Measurements from ENCODE around the gene EFL1.
A peak's percentile ranks its signal among the peaks of the same experiment; 100 is the strongest.
"Not testable (repeated sequence)": the region's sequence is repeated elsewhere in the genome, so short reads cannot be mapped to it uniquely, and the experiment has no call there.

The EFL1 gene

DNA sequence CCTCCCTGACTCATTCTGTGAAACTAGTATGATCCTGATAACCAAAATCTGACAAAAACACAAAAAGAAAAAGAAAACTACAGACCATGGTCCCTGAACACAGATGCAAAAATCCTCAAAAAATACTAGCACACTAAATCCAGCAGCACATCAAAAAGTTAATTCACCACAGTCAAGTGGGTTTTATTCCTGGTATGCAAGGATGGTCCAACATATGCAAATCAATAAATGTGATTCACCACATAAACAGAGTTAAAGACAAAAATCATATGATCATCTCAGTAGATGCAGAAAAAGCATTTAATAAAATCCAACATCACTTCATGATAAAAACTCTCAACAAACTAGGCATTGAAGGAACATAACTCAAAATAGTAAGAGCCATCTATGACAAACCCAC, 12.9 kb upstream of the EFL1 start:
- DNase-seq: no peak

DNA sequence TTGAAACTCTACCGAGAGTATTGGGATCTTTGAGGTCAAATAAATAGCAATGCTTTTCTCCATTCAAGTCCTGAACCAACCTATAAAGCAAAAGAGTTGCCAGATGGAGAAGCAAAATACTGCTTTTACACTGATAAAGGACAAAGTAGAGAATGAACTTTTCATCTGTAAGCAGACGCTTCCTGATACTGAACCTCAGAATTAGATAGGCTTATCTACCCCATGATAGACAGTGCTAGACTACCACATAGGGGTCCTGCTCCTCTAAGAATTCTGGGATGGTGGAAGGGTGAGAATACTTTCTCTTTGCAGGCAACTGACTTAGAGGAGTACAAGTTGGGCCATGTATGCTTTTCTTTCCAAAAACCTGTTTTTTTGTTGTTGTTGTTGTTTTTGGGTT, 9.6 kb upstream of the EFL1 start:
- DNase-seq: no peak

DNA sequence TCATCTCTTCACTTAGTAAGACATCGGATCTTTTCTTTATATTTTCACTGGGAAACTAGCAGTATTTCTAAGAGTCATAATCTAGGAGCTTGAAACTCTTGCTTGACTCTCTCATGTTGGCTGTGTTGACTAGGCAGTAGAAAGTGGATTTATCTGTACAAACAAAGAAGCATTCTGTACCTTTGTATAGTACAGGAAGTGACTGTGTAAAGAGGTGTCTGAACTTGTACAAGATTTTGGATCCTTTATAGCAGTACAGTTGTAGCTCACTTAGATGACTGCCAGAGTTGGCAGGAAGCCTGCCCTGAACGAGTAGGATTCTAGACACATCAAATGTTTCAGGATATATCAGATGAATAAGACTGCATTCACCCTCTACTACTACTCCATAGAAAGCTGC, 5.9 kb upstream of the EFL1 start:
- DNase-seq: not testable (repeated sequence)

DNA sequence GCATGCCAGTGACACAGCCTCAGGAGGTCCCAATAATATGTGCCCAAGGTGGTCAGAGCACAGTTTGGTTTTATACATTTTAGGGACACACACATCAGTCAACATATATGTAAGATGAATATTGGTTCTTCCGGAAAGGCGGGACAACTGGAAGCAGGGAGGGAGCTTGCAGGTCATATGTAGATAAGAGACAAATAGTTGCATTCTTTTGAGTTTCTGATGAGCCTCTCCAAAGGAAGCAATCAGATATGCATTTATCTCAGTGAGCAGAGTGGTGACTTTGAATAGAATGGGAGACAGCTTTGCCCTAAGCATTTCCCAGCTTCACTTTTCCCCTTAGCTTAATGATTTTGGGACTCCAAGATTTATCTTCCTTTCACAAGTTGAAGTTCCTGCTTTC, 4.6 kb upstream of the EFL1 start:
- not testable (repeated sequence) for DNase-seq

GRCh38 chr15:82263350-82263749, 816 bp upstream of the EFL1 start:
- no peak for DNase-seq

DNA sequence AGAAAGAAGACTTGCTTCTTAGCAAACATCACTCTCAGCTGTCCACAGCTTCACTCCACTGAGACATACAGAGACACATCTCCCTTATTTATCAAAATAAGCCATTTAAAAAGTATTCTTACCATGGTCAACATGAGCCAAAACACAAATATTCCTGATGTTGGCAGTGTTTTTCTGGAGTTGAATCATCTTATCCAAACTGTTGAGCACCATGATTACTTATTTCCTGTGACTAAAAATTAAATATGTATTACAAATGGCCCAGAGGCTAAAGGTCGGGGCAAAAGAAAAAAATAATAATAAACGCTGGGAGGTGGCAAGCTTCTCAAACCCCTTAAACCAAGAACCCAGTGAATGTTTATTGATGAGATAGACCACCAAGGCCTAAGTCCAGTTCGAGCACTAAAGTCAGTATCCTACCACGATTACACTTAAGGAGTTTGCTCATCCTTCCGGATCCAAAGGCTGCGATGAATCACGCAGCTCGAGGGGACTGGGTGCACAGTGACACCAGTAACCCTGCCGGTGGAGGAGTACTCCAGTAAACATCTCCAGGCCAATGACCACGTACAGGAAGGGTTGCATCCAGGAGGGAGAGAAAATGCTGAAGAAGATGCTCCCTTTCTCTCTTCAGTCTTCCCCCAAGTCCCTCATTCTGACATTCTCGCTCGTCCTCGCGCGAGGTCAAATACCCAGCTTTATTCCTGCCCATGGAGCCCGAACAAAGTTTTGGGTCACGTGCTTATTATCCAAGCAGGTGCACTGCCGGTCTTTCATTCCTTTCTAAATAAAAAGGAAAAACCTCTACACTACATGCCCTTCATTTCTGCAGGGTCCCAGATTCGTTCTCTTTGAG, 740 bp downstream of the EFL1 start:
- DNase-seq: peak; percentile 65

DNA sequence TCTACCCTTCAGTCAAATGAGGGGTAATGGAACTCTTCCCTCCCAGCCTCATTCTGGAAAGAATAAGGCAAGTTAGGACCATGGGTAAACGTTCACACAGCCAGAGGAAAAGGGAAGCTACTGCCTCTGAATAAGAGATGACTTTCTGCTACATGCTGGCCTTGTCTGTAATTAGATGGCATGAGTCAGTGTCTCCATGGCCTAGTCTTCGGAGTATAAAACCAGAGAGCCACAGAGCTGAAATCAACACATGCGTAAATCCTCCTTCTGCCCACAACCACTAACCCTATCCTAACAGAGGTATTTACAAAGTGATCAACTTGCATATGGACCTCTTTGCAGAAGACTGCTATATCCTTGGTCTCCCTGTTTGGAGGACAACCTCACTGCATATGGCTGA, 14.3 kb downstream of the EFL1 start:
- DNase-seq: not testable (repeated sequence)

GRCh38 chr15:82245956-82246355, 16.6 kb downstream of the EFL1 start:
- not testable (repeated sequence) for DNase-seq

GRCh38 chr15:82243644-82244043, 18.9 kb downstream of the EFL1 start:
- not testable (repeated sequence) for DNase-seq

DNA sequence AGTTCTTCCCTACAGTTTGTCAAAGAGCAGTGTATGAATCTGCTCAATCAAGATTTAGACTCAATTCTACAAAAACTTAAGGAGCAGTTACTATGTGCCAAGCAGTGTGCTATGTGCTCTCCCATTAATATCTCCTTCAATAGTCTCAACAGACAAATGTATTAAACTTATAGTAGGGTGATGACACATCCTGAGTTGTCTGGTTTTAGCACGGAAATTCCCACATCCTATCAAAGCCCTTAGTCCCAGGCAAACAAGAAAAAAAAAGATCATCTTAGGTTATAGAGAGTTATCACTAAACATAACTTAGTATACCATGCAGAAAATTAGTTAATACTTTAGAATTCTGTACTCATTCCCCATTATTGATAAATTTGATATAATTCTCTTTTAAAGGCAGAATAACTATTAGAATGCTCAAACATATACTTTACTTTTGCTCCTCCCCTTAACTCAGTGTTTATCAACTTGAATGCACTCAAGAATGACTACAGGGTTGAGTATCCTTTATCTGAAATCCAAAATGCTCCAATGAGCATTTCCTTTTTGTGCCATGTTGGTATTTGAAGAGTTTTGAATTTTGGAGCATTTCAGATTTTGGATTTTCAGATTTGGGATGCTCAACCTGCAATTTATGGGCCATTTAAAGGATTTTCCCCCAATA, 20.6 kb downstream of the EFL1 start:
- not testable (repeated sequence) for DNase-seq

DNA sequence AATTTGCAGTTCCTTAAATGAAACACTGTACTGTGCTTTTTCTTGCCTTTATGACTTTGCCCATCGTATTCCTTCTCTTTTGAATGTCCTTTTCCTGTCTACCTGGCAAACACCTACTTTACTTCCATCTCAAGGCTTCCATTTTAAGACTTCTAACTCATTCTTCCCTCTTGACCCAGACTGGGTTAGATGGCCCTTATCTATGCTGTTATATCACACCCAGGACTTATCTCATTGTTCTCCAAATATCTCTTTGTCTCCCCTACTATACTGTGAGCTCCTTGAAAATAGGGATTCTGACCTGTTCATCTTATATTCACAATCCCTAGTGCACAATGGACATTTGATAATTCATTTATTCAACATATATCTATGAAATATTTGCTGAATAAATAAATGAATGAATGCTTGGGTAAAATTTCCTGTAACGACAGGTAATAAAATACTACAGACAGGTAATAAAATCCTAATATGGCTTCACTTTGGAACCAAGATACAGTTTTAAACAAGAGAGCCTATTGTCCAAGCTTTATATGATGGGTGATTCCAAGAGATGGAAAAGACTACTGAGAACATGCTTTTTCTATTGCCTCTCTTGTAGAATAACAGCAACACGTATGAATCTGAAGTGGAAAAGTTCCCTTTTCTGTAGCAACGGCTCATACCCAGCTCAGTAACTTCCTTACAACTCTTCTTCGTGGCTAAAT, 22.7 kb downstream of the EFL1 start:
- no peak for DNase-seq

DNA sequence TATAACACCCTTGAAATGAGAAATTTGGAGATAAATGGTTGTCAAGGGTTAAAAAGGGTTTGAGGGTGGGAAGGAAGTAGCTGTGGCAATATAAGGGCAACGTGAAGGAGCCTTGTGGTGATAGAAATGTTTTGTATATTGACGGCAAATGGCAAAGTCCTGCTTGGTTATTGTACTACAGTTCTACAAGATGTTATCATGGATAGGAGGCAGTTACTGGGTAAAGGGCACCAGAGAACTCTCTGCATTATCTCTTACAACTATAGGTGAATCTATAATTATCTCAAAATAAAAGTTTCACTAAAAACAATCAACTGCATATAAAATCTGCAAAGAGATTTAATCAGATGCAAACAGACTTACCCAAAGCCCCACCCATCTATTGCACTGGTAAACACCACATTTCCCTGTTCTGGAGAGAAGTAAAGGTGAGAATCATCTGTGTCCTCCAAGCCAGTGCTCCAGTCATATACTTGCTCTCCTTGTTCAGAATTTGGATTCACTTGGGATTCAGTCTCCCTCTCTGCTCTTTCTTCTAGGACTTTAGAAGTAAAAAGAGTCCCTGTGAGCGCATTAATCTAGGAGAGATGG, 24.5 kb downstream of the EFL1 start:
- not testable (repeated sequence) for DNase-seq

DNA sequence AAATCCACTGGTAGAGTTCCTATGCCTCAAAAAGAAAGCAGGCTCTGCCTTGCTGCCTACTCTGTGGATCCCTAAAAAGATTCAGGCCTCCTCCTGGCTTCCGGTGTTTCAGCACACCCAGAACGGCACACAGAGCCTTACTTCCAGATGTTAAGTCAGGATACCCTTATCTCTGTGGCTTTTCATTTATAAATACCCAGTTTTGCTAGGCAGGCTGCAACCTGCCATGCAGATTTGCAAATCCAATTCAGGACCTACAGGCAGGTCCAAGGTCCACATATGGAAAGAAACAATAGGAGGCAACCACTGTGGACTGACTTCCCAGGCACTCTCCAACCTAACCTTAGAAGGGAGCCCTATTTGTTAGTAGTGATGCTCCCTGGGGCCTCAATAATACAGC, 30.7 kb downstream of the EFL1 start:
- no peak for DNase-seq

- DNase-seq: no peak
Measured at GRCh38 chr15:82231233-82231632, 31.3 kb downstream of the EFL1 start.

GRCh38 chr15:82228750-82229149, 33.8 kb downstream of the EFL1 start:
- DNase-seq: peak; percentile 37

- DNase-seq: peak; percentile 32
Measured at GRCh38 chr15:82221535-82221934, 41.0 kb downstream of the EFL1 start.

DNA sequence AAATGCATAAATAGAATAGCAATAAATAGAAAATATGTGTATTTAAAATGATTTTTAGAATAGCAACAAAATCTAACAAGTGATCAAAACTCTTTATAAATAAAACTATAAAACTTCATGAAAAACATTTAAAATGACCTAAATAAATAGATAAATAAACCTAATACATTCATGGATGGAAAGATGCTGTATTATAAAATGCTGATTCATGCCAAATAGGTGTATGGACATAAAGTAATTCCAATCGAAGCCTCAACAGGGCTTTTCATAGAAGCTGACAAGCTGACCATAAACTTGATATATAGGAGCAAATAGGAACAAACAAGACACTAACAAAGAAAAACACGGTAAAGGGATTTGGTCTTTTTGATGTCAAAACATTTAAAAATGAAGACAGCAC, 46.4 kb downstream of the EFL1 start:
- DNase-seq: not testable (repeated sequence)

DNA sequence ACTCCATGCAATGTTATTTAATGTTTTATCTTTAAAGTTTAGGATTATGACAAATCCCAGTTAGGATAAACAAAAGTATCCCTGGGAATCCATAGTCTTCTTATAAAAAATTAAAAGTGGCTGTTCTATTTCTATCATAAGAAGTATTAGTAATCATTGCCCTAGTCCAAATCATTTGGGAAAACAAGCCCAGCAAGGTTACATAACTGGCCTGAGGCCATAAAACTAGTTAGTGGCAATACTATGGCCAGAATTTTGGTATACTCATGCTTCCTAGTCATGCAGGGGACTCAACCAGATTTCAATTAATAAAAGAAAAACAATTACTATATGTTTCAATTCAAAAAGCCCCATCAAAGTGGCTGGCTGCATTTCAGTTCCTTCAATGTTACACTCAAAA, 50.3 kb downstream of the EFL1 start:
- not testable (repeated sequence) for DNase-seq

GRCh38 chr15:82210066-82210597, 52.4 kb downstream of the EFL1 start:
- DNase-seq: not testable (repeated sequence)

- not testable (repeated sequence) for DNase-seq
Measured at GRCh38 chr15:82204575-82204974, 58.0 kb downstream of the EFL1 start.

DNA sequence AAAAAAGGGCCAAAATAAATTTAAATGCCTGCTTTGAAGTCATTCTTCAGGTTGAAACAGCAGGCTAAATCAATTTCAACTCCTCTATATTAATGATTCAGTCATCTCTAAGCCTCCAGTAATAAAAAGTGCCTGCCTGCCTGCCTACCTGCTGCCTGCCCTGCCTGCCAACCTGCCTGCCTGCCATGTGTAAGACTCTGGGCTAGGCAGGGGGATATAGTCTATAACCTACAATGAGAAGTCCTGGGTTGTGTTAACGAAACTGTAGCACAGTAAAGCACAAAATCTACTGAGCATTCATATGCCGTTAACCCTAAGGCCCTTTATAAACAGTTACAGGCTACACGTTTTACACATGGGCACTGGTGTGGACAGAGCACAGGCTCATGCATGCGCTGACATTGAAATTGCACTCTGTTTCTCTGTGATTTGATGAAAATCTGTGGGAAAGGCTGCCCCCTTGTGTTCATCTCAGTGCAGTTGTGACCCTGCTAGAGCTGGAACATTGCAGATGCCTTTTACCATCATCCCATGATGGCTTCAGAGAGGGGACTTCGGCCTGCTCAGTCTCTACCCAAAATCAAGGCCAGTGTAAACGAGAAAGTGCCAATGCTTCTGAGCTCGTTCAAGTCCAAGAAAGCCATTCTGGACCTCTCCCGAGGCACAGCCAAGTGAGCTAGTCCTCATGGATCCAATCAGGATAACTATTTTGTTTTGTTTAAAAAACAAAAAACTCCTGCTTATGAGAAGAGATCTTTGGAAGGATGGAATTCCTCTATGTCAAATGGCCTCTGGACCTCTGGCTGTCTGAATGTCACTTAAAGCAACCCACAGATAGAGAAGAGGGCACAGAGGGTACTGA, 64.6 kb downstream of the EFL1 start:
- DNase-seq: peak; percentile 66

DNA sequence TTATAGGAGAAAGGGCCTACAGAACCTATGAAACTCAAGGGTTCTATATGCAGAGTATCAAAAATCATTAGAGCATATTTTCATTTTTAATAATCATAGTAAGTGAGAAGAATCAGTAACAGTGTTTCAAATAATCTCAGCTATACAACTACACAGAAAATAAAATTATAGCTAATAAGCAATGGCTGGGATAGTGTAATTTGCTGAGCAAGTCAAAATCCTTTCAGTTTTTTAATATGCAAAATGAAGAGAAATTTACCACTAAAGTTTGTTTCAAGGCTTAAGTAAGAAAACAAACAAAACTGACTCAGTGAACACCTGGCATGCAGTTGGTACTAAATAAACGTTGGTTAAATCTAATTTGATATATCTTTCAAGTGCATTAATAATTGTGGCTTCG, 66.2 kb downstream of the EFL1 start:
- no peak for DNase-seq

Data from activated CD4-positive, alpha-beta T cell treated with anti-CD3 and anti-CD28 coated beads, Interleukin-10, Interleukin-2, amounts not matched to agents 100 ng/mL and 50 ng/mL, durations not matched to agents 16 hours and 8 hours (primary cell).